ENCODE data around the gene ARHGEF10L.
"Not testable (repeated sequence)": the region's sequence is repeated elsewhere in the genome, so short reads cannot be mapped to it uniquely, and the experiment has no call there.

ARHGEF10L gene

GRCh38 chr1:17539477-17540254 is at the start of gene ARHGEF10L:
Gene ARHGEF10L (plus strand): TSS chr1:17539698. CDS start chr1:17580596, 40,898 bp downstream.
- Mint-ChIP-seq H3K9me3 (no peaks in the 10 kb centered on the region), H3K27ac (no peak within 1 kb of the TSS), H3K27me3 (peaks cover 68% of the 10 kb centered on the region), H3K4me1 (peaks cover 21% of the 10 kb centered on the region), H3K4me3 (peak within 1 kb of the TSS; percentile 74 to 77)
- ATAC-seq (peak; percentile 33), DNase-seq (no peak)

- H3K9me3 Mint-ChIP-seq, ATAC-seq, H3K4me3 Mint-ChIP-seq, DNase-seq, H3K27ac Mint-ChIP-seq: not testable (repeated sequence)
- H3K27me3 Mint-ChIP-seq: peaks cover 11% of the 10 kb centered on the region
- peaks cover 20% of the 10 kb centered on the region for H3K4me1 Mint-ChIP-seq
These were observed 49.6 kb upstream of the ARHGEF10L start for GRCh38 chr1:17489768-17490417.

DNA sequence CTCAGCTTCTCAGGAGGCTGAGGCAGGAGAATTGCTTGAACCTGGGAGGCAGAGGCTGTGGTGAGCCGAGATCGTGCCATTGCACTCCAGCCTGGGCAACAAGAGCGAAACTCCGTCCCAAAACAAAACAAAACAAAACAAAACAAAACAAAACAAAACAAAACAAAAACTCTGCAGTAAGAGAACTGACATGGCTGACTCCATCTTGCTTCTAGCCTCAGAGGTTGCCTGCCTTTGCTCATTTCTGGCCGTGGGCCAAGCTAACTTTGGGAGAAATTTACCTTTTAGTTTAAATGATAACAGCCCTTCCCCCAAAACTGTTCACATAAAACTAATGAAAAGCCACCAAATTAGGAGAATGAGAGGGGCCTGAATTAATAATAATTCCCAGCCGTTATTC is 48.8 kb upstream of the ARHGEF10L start:
- H3K27me3 Mint-ChIP-seq, ATAC-seq, DNase-seq, H3K27ac Mint-ChIP-seq, H3K4me3 Mint-ChIP-seq, H3K9me3 Mint-ChIP-seq: not testable (repeated sequence)
- H3K4me1 Mint-ChIP-seq: peaks cover 15% of the 10 kb centered on the region

- Mint-ChIP-seq H3K27me3 (peaks cover 20% of the 10 kb centered on the region), H3K4me1 (peaks cover 7% of the 10 kb centered on the region), H3K4me3 (no peak overlapping the region), H3K9me3 (no peaks in the 10 kb centered on the region), H3K27ac (no peak overlapping the region)
- ATAC-seq (peak; percentile 100), DNase-seq (peak; percentile 72 to 80)
These were observed 45.3 kb upstream of the ARHGEF10L start for GRCh38 chr1:17494114-17494729.

GRCh38 chr1:17496419-17496818 is 43.1 kb upstream of the ARHGEF10L start:
- no peak for DNase-seq
- peaks cover 26% of the 10 kb centered on the region for H3K27me3 Mint-ChIP-seq
- H3K9me3 Mint-ChIP-seq: no peaks in the 10 kb centered on the region
- no peak overlapping the region for H3K27ac Mint-ChIP-seq
- peaks cover 7% of the 10 kb centered on the region for H3K4me1 Mint-ChIP-seq
- H3K4me3 Mint-ChIP-seq: no peak overlapping the region
- no peak for ATAC-seq

DNA sequence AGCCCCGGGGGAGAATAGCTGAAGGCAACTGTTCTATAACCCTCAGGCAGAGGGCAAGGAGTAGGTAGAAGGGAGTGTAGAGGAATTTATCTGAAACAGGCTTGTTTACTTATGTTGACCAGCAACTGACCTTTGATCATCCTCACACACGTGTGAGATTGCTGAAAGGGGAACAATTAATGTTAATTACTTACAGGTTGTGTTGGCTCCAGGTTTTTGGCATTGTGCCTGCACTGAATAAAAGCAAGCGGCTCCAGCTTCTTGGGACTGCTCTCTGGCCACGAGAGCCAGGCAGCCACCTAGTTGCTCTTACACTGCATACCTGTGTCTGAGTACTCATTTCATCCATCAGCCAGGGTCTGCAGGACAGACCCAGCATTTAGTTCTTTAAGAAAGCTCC is 41.3 kb upstream of the ARHGEF10L start:
- ATAC-seq (no peak), DNase-seq (no peak)
- no peak overlapping the region for H3K4me3 Mint-ChIP-seq
- no peak overlapping the region for H3K27ac Mint-ChIP-seq
- peaks cover 28% of the 10 kb centered on the region for H3K27me3 Mint-ChIP-seq
- no peaks in the 10 kb centered on the region for H3K9me3 Mint-ChIP-seq
- peaks cover 7% of the 10 kb centered on the region for H3K4me1 Mint-ChIP-seq

- Mint-ChIP-seq H3K4me3 (no peak overlapping the region), H3K9me3 (no peaks in the 10 kb centered on the region), H3K4me1 (no peaks in the 10 kb centered on the region), H3K27ac (no peak overlapping the region), H3K27me3 (peaks cover 16% of the 10 kb centered on the region)
- ATAC-seq (peak; percentile 91), DNase-seq (peak; percentile 60 to 66)
These were observed 37.1 kb upstream of the ARHGEF10L start for GRCh38 chr1:17502326-17502778.

DNA sequence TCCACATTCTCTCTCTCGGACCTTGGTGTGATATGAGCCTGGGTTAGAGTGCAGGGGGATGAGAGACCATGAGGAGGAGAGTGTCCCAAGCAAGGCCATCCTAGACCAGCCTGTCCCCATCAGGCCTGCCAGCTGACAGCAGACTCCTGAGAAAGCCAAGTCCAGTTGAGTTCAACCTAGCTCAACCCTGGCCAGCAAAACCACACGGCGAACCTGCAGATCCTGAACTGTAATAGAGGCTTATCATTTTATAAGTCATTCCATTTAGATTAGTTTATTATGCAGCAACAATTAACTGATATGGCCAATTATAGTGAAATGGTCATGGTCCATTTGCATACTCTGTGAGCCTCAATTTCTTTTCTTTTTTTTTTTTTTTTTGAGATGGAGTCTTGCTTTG is 36.4 kb upstream of the ARHGEF10L start:
- H3K4me3 Mint-ChIP-seq: no peak overlapping the region
- no peak for ATAC-seq
- no peak overlapping the region for H3K27ac Mint-ChIP-seq
- no peaks in the 10 kb centered on the region for H3K4me1 Mint-ChIP-seq
- H3K27me3 Mint-ChIP-seq: peaks cover 8% of the 10 kb centered on the region
- H3K9me3 Mint-ChIP-seq: no peaks in the 10 kb centered on the region
- no peak for DNase-seq

DNA sequence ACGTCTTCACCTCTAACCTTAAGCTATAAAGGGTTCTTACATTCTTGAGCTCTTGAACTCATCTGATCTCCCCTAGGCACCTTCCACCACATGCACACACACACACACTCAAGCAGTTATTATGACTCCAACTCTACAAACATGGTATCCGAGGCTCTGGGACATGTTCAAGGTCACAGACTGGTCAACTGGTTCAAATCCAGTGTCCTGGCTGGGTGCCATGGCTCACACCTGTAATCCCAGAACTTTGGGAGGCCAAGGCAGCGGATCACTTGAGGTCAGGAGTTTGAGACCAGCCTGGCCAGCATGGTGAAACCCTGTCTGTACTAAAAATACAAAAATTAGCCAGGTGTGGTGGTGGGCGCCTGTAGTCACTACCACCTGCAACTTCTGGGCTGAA is 32.3 kb upstream of the ARHGEF10L start:
- not testable (repeated sequence) for DNase-seq, H3K27me3 Mint-ChIP-seq, H3K9me3 Mint-ChIP-seq, H3K4me1 Mint-ChIP-seq, ATAC-seq, H3K4me3 Mint-ChIP-seq, H3K27ac Mint-ChIP-seq

GRCh38 chr1:17507915-17508314 is 31.6 kb upstream of the ARHGEF10L start:
- DNase-seq (no peak), ATAC-seq (no peak)
- no peaks in the 10 kb centered on the region for H3K4me1 Mint-ChIP-seq
- no peak overlapping the region for H3K27ac Mint-ChIP-seq
- no peaks in the 10 kb centered on the region for H3K27me3 Mint-ChIP-seq
- H3K4me3 Mint-ChIP-seq: no peak overlapping the region
- H3K9me3 Mint-ChIP-seq: no peaks in the 10 kb centered on the region

DNA sequence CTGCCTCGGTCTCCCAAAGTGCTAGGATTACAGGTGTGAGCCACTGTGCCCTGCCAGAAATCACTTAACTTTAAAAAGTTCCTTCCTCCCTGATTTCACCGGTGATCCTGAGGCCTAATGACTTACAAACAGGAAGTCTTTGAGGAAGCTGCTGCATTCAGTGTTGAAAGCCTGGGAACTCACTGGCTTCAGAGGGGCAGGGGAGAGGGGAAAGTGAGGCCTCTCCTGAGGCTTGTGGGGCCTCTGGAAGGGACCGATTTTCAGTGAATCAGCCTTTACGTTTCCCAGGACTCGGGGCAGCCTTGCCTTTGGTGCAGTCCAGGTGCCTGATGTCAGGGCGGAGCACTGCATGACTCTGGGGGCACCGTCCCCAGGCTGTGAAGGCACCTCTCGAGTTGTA is 30.1 kb upstream of the ARHGEF10L start:
- no peak for ATAC-seq
- H3K27ac Mint-ChIP-seq: no peak overlapping the region
- H3K9me3 Mint-ChIP-seq: no peaks in the 10 kb centered on the region

GRCh38 chr1:17510138-17510537 is 29.4 kb upstream of the ARHGEF10L start:
- H3K27ac Mint-ChIP-seq: no peak overlapping the region
- no peaks in the 10 kb centered on the region for H3K9me3 Mint-ChIP-seq
- no peak for DNase-seq
- H3K27me3 Mint-ChIP-seq: no peaks in the 10 kb centered on the region
- no peaks in the 10 kb centered on the region for H3K4me1 Mint-ChIP-seq
- no peak overlapping the region for H3K4me3 Mint-ChIP-seq
- no peak for ATAC-seq

More for the DNA sequence above, 30.1 kb upstream of the ARHGEF10L start:
- DNase-seq: no peak
- Mint-ChIP-seq H3K4me1 (no peaks in the 10 kb centered on the region), H3K4me3 (no peak overlapping the region), H3K27me3 (no peaks in the 10 kb centered on the region)

- no peak overlapping the region for H3K27ac Mint-ChIP-seq
- H3K4me3 Mint-ChIP-seq: no peak overlapping the region
- no peak for ATAC-seq
- H3K4me1 Mint-ChIP-seq: no peaks in the 10 kb centered on the region
- no peak for DNase-seq
- peaks cover 8% of the 10 kb centered on the region for H3K27me3 Mint-ChIP-seq
- H3K9me3 Mint-ChIP-seq: no peaks in the 10 kb centered on the region
These were observed 28.3 kb upstream of the ARHGEF10L start for GRCh38 chr1:17511188-17511587.

- Mint-ChIP-seq H3K4me3 (no peak overlapping the region), H3K4me1 (no peaks in the 10 kb centered on the region), H3K27me3 (peaks cover 25% of the 10 kb centered on the region), H3K9me3 (no peaks in the 10 kb centered on the region), H3K27ac (no peak overlapping the region)
- DNase-seq: no peak
- ATAC-seq: no peak
These were observed 26.4 kb upstream of the ARHGEF10L start for GRCh38 chr1:17513131-17513530.

- Mint-ChIP-seq H3K27me3 (peaks cover 38% of the 10 kb centered on the region), H3K4me3 (no peak overlapping the region), H3K27ac (no peak overlapping the region)
These were observed 24.7 kb upstream of the ARHGEF10L start for GRCh38 chr1:17514776-17515175.

DNA sequence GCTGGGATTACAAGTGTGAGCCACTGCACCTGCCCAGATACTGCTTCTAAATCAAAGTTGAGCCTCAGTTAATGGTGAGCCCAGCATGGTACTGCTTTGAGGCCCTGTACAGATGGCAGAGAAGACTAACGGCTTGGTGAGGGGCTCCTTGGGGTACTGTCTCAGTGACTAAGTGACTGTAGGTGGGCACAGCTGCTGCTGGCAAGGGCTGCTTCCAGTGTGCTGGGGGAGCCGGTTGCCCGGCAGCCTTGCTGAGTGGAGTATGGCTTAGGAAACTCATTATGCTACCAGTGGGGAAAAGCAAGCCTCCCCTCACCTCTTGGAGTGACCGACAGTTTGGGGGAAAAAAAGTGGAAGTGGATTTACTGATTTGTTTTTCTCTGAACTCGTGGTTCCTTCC is 23.6 kb upstream of the ARHGEF10L start:
- no peak overlapping the region for H3K27ac Mint-ChIP-seq
- ATAC-seq (no peak), DNase-seq (no peak)
- no peaks in the 10 kb centered on the region for H3K9me3 Mint-ChIP-seq
- no peaks in the 10 kb centered on the region for H3K4me1 Mint-ChIP-seq
- no peak overlapping the region for H3K4me3 Mint-ChIP-seq
- H3K27me3 Mint-ChIP-seq: peaks cover 49% of the 10 kb centered on the region

More at GRCh38 chr1:17514776-17515175, 24.7 kb upstream of the ARHGEF10L start:
- DNase-seq (no peak), ATAC-seq (no peak)
- Mint-ChIP-seq H3K9me3 (no peaks in the 10 kb centered on the region), H3K4me1 (no peaks in the 10 kb centered on the region)
